Activated naive CD4-positive, alpha-beta T cell treated with anti-CD3 and anti-CD28 coated beads for 36 hours (primary cell): ENCODE measurements around the gene URB1. TPM values are rescaled to one million over a fixed set of nuclear protein-coding genes. Genes with fewer than 3 reads are reported as not detected.
A peak's percentile ranks its signal among the peaks of the same experiment; 100 is the strongest.

ENCODE experiments used
- CTCF ChIA-PET: fragments of 350-600 bp; sonication (Branson Sonifier 250); formaldehyde crosslinking; loops from one replicate; lab custom pipeline; 2021; ENCODE audit warnings: antibody characterized with exemption; lab: Charles Lee
- DNase-seq: peaks from one replicate; pipeline ENCODE4 v3.0.0-alpha.2; 2020
- H3K27ac Mint-ChIP-seq: one replicate; pipeline ENCODE4 v1.8.0; 2021; ENCODE audit warnings: mild to moderate bottlenecking, mixed read lengths
- H3K27me3 Mint-ChIP-seq: one replicate; pipeline ENCODE4 v1.8.0; 2021; ENCODE audit warnings: low read depth, mixed read lengths
- H3K36me3 Mint-ChIP-seq: one replicate; pipeline ENCODE4 v1.8.0; 2021; ENCODE audit warnings: low read depth, mixed read lengths
- H3K4me1 Mint-ChIP-seq: one replicate; pipeline ENCODE4 v1.8.0; 2021; ENCODE audit warnings: low read depth, mixed read lengths
- H3K4me3 Mint-ChIP-seq: one replicate; pipeline ENCODE4 v1.8.0; 2021; ENCODE audit warnings: mild to moderate bottlenecking, moderate library complexity, mixed read lengths
- H3K9me3 Mint-ChIP-seq: one replicate; pipeline ENCODE4 v1.8.0; 2021; ENCODE audit warnings: mixed read lengths
- intact Hi-C: fragments of 100-400 bp; cut with micrococcal nuclease; formaldehyde crosslinking; loops from one replicate; pipeline ENCODE4 v1.15.1; 2023
- total RNA-seq, 2 experiments: library from RNA; stranded (reverse); gene quantifications; one replicate each; pipeline ENCODE4 v1.2.3, GENCODE V29; 2021

The URB1 gene
- total RNA-seq, 2 experiments from 2014 or later: 20.8 to 21.4 TPM

DNA sequence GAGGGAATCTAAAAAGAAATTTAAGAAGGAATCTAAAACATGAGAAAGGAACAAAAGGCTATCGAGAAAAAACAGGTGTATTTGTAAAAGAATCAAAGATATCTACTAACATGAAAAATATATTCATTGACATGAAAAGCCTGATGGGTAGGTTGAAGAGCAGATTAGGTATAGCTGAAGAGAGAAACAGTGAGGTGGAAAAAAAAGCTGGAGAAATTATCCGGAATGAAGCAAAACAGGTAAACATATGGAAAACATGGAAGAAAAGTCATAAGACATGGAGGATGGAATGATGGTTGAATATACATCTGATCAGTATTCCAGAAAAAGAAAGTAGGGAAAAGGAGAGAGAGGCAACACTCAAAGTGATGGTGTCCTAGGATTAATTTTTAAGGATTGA, 29.3 kb upstream of the URB1 start:
- Mint-ChIP-seq H3K27ac (no peak overlapping the region), H3K9me3 (peaks cover 2% of the 10 kb centered on the region), H3K36me3 (peaks cover 3% of the 10 kb centered on the region), H3K27me3 (no peaks in the 10 kb centered on the region), H3K4me3 (no peak overlapping the region), H3K4me1 (no peaks in the 10 kb centered on the region)
- DNase-seq: no peak
- intact Hi-C loops: no loop called here
- CTCF ChIA-PET: no interaction called here

GRCh38 chr21:32418146-32418545, 25.3 kb upstream of the URB1 start:
- H3K4me3 Mint-ChIP-seq: no peak overlapping the region
- no peak for DNase-seq
- intact Hi-C loops: no loop called here
- H3K27me3 Mint-ChIP-seq: no peaks in the 10 kb centered on the region
- peaks cover 6% of the 10 kb centered on the region for H3K36me3 Mint-ChIP-seq
- CTCF ChIA-PET: no interaction called here
- peaks cover 17% of the 10 kb centered on the region for H3K4me1 Mint-ChIP-seq
- H3K9me3 Mint-ChIP-seq: peaks cover 2% of the 10 kb centered on the region
- H3K27ac Mint-ChIP-seq: no peak overlapping the region

- CTCF ChIA-PET: interaction anchor here (0.6 to 3.4 kb wide), 6 partner anchors 119 to 216 kb away, joined by 3 to 18 read pairs (median 4); no protein-coding TSS in a partner anchor
- no peak overlapping the region for H3K27ac Mint-ChIP-seq
- intact Hi-C loops: no loop called here
- H3K9me3 Mint-ChIP-seq: no peaks in the 10 kb centered on the region
- H3K4me3 Mint-ChIP-seq: no peak overlapping the region
- H3K36me3 Mint-ChIP-seq: peaks cover 3% of the 10 kb centered on the region
- H3K27me3 Mint-ChIP-seq: no peaks in the 10 kb centered on the region
- H3K4me1 Mint-ChIP-seq: peaks cover 30% of the 10 kb centered on the region
- DNase-seq: no peak
Observed at GRCh38 chr21:32415451-32416398, 22.9 kb upstream of the URB1 start.

DNA sequence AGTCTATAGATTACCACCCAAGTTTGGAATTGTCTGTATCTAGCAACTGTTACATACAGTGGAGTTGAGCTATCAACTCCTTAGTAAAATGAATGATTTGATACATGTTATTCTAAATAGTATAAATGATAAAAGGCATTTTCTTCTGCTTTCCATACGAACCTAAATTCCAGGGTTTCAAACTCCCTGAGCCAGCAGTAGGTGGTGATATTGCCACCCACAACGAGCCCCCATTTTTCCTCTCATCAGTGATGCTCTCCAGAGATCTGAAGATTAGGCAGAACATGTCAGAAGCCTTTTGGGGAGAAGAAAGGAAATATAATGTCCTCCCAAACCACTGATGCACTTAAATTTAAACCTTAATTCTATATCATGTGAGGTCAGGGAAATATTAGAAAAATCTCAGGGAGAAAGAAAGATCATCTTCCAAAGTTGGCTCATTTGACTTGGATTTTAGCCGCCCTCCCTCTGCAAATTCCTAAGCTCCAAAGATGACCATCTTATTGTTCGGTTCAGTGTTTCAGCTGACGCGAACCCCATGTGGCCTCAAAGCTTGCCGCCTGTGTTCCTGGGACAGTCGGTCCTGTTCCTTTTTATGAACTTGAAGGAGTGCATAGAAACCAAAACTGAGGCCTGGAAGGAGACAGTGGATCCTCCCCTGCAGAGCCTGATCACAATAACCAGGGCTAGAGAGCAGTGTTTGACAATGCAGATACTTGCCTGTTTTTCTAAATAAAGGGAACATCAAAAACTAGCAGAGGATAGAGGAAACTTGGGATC, 22.0 kb upstream of the URB1 start:
- CTCF ChIA-PET: interaction anchor here (0.6 to 3.4 kb wide), 8 partner anchors 9 to 639 kb away, joined by 3 to 18 read pairs (median 4); no protein-coding TSS in a partner anchor
- Mint-ChIP-seq H3K27me3 (no peaks in the 10 kb centered on the region), H3K9me3 (no peaks in the 10 kb centered on the region), H3K27ac (no peak overlapping the region), H3K4me1 (peaks cover 33% of the 10 kb centered on the region), H3K4me3 (no peak overlapping the region), H3K36me3 (peaks cover 3% of the 10 kb centered on the region)
- peak; percentile 19 for DNase-seq
- intact Hi-C loops: loop anchor here (1.0 to 5.0 kb wide), 2 partner anchors 155 to 313 kb away; partner anchors contain the start of gene SYNJ1

DNA sequence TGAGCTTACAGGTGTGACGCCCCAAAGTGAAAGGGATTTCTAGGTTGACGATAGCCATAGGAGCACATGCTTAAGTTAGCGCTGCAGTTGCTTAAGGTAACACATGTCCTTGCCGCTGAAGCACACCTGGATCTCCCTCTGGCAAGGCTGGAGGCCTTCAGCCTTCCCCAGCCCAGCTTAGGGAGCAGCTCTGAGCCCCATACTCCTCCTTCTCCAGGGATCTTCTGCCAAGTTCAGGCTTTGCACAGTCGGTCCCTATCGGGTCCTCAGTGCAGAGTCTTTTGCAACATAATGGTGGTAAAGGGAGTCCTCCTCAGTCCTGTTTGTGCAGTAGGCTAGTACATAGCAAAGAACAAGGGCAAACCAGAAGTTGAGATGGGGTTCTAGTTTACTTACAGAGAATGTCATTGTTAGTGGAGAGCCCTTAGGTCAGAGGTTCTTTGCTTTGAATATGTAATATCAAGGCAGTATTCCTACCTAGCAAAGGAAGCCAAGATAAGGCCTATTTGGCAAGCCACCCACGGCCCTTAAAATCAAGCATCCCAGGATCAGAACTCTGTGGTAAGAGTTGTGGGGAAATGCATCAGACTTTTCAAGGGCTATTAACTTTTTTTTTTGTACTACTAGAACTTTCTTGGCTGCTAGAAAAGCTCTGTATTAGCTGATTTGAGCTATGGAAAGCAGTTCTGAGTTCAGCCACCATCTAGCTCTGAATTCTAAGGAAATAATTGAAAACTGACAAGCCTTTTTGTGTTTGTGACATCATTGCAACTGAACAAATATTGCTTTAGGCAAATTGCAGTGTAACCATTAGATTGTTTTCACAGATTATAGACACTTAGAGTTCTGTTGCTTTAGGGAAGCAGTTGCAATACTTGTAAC, 21.1 kb upstream of the URB1 start:
- no peaks in the 10 kb centered on the region for H3K9me3 Mint-ChIP-seq
- CTCF ChIA-PET: interaction anchor here (0.7 to 3.4 kb wide), 7 partner anchors 9 to 640 kb away, joined by 3 to 18 read pairs (median 4); no protein-coding TSS in a partner anchor
- peak overlapping the region; percentile 83 for H3K4me3 Mint-ChIP-seq
- H3K27ac Mint-ChIP-seq: no peak overlapping the region
- peaks cover 33% of the 10 kb centered on the region for H3K4me1 Mint-ChIP-seq
- H3K27me3 Mint-ChIP-seq: no peaks in the 10 kb centered on the region
- H3K36me3 Mint-ChIP-seq: peaks cover 3% of the 10 kb centered on the region
- intact Hi-C loops: loop anchor here (1.0 to 5.0 kb wide), 5 partner anchors 79 to 357 kb away; partner anchors contain the start of genes MIS18A, PAXBP1 and SYNJ1
- no peak for DNase-seq

DNA sequence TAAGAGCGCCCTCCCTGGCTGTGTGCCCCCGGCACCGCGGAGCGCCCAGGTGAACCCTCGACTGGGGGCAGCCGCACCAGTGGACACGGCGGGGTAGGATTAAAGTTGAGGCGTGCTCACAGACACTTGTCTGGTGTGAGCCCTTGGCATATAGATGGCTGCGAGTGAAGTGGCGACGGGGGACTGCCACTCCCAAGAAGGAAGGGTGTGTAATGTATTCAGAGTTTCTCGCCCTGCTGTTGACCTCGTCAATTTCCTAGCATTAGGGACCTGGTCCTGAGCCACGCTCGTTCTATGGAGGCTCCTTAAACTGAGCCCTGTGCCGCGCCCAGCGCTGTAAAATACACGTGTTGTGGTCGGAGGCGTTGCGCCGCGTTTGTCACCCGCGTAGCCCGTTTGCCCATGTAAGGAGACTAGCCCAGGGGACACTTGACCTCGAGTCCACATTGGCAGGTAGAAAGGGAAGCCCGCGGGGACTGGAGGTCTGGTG, 20.2 kb upstream of the URB1 start:
- CTCF ChIA-PET: interaction anchor here (1.1 to 3.4 kb wide), 5 partner anchors 8 to 339 kb away, joined by 3 to 18 read pairs (median 7); no protein-coding TSS in a partner anchor
- peaks cover 3% of the 10 kb centered on the region for H3K36me3 Mint-ChIP-seq
- H3K9me3 Mint-ChIP-seq: no peaks in the 10 kb centered on the region
- intact Hi-C loops: loop anchor here (2.0 to 5.0 kb wide), 4 partner anchors 80 to 358 kb away; partner anchors contain the start of genes MIS18A, PAXBP1 and SYNJ1
- DNase-seq: no peak
- peaks cover 33% of the 10 kb centered on the region for H3K4me1 Mint-ChIP-seq
- peak overlapping the region; percentile 83 for H3K4me3 Mint-ChIP-seq
- H3K27me3 Mint-ChIP-seq: no peaks in the 10 kb centered on the region
- no peak overlapping the region for H3K27ac Mint-ChIP-seq

- peaks cover 3% of the 10 kb centered on the region for H3K36me3 Mint-ChIP-seq
- no peaks in the 10 kb centered on the region for H3K9me3 Mint-ChIP-seq
- intact Hi-C loops: loop anchor here (1.0 to 5.0 kb wide), 5 partner anchors 80 to 358 kb away; partner anchors contain the start of genes CFAP298, MIS18A, PAXBP1 and SYNJ1
- H3K4me3 Mint-ChIP-seq: peak within 1 kb of the TSS; percentile 92
- peak within 1 kb of the TSS; percentile 90 for H3K27ac Mint-ChIP-seq
- H3K4me1 Mint-ChIP-seq: peaks cover 33% of the 10 kb centered on the region
- no peaks in the 10 kb centered on the region for H3K27me3 Mint-ChIP-seq
- DNase-seq: peak; percentile 61
- CTCF ChIA-PET: interaction anchor here (1.5 to 1.9 kb wide), 3 partner anchors 156 to 188 kb away, joined by 3 to 8 read pairs (median 7); no protein-coding TSS in a partner anchor
Observed at GRCh38 chr21:32412162-32413014, 19.6 kb upstream of the URB1 start, which contains the start of gene EVA1C. Gene EVA1C, plus strand, starts transcription at chr21:32412706. Its CDS starts 148 bp downstream, at chr21:32412854.

GRCh38 chr21:32411350-32412161, 18.7 kb upstream of the URB1 start:
- H3K27ac Mint-ChIP-seq: peak overlapping the region; percentile 90

DNA sequence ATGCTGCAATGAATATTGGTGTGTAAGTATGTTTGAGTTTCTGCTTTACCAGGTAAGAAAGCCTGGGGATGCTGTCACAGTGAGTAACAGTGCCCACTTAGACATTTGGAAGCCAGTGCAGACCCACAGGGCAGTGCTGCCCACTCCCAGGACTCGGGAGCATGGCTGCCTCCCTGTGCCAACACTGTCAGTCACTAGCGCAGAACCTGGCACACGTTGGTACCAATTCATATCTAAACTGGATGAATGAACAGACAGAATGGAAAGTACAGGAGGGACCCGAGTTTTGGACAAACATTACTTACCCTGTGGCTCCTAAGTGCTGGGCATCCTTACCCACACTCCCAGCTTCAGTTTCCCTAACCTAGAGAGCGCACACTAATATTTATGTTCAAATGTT, 18.1 kb upstream of the URB1 start:
- CTCF ChIA-PET: interaction anchor here (1.0 to 1.5 kb wide), 2 partner anchors 158 to 190 kb away, joined by 4 to 8 read pairs; no protein-coding TSS in a partner anchor

More at GRCh38 chr21:32411350-32412161, 18.7 kb upstream of the URB1 start:
- intact Hi-C loops: loop anchor here (1.0 to 5.0 kb wide), 7 partner anchors 8 to 359 kb away; partner anchors contain the start of genes CFAP298, MIS18A, PAXBP1 and SYNJ1
- DNase-seq: peak; percentile 71
- peaks cover 33% of the 10 kb centered on the region for H3K4me1 Mint-ChIP-seq
- peak overlapping the region; percentile 92 for H3K4me3 Mint-ChIP-seq
- no peaks in the 10 kb centered on the region for H3K9me3 Mint-ChIP-seq
- H3K36me3 Mint-ChIP-seq: peaks cover 3% of the 10 kb centered on the region
- CTCF ChIA-PET: interaction anchor here (1.5 to 1.9 kb wide), 3 partner anchors 157 to 189 kb away, joined by 3 to 8 read pairs (median 7); no protein-coding TSS in a partner anchor
- H3K27me3 Mint-ChIP-seq: no peaks in the 10 kb centered on the region

More for the DNA sequence above, 18.1 kb upstream of the URB1 start:
- Mint-ChIP-seq H3K4me3 (peak overlapping the region; percentile 92), H3K36me3 (peaks cover 3% of the 10 kb centered on the region), H3K9me3 (no peaks in the 10 kb centered on the region), H3K27me3 (no peaks in the 10 kb centered on the region), H3K4me1 (peaks cover 33% of the 10 kb centered on the region), H3K27ac (peak overlapping the region; percentile 90)
- no peak for DNase-seq
- intact Hi-C loops: loop anchor here (1.0 to 5.0 kb wide), 3 partner anchors 8 to 316 kb away; partner anchors contain the start of genes SYNJ1 and URB1
